ENCODE data around the gene TRIM16.
"Not testable (repeated sequence)": the region's sequence is repeated elsewhere in the genome, so short reads cannot be mapped to it uniquely, and the experiment has no call there.

TRIM16 gene

DNA sequence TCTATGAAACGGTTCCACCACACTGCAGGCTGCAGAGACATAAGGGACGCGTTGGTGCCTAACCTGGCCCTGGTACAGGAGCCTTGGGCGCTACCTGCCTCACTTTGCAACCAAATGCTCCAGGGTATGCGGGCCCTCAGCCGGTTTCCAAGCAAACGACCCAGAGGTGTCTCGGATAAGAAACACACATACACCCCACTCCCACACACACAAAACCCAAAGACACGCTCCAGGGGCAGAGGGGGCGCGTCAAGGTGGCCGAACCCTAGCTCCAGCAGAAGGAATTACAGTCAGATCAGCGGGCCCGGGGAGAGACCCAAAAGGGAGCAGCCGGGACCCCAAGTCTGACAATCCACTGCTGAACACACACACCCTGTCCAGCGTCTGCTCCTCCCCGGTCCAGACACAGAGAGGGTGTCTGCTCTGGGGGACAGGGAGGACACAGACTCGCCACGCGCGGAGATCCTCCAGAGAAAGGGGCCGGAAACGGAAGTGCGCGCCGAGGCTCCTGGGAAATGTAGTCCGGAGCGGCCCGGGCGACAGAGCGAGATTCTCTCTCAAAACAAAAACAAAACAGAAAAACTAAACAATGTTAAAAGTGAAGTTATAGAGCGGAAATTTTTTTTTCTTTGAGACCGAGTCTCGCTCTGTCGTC lies at the start of gene TRIM16:
TSS of gene TRIM16 (minus strand) at position 488 of the 655 bp plus-strand sequence. CDS start 32,702 bp downstream, outside the sequence.
- not testable (repeated sequence) for H3K9me3 ChIP-seq (ENCODE audit: control insufficient read depth, insufficient read depth, low read length); H3K36me3 ChIP-seq (ENCODE audit: insufficient read depth, low read length); H3K4me1 ChIP-seq (ENCODE audit: insufficient read depth, low read length)
- H3K9ac ChIP-seq (ENCODE audit: low read depth, low read length) = peak within 1 kb of the TSS; percentile 72

GRCh38 chr17:15733174-15733789 lies 49.2 kb upstream of the TRIM16 start:
- H3K4me1 ChIP-seq (ENCODE audit: insufficient read depth, low read length) = not testable (repeated sequence)

GRCh38 chr17:15731900-15732299 lies 47.8 kb upstream of the TRIM16 start, which contains the start of gene TBC1D26:
Gene TBC1D26, plus strand, starts transcription at chr17:15732283. Its CDS starts 3,066 bp downstream, at chr17:15735349.
- not testable (repeated sequence) for H3K9me3 ChIP-seq (ENCODE audit: control insufficient read depth, insufficient read depth, low read length); H3K36me3 ChIP-seq (ENCODE audit: insufficient read depth, low read length); H3K9ac ChIP-seq (ENCODE audit: low read depth, low read length); H3K4me1 ChIP-seq (ENCODE audit: insufficient read depth, low read length)

More at GRCh38 chr17:15733174-15733789, 49.2 kb upstream of the TRIM16 start:
- H3K36me3 ChIP-seq (ENCODE audit: insufficient read depth, low read length); H3K9me3 ChIP-seq (ENCODE audit: control insufficient read depth, insufficient read depth, low read length); H3K9ac ChIP-seq (ENCODE audit: low read depth, low read length): not testable (repeated sequence)

DNA sequence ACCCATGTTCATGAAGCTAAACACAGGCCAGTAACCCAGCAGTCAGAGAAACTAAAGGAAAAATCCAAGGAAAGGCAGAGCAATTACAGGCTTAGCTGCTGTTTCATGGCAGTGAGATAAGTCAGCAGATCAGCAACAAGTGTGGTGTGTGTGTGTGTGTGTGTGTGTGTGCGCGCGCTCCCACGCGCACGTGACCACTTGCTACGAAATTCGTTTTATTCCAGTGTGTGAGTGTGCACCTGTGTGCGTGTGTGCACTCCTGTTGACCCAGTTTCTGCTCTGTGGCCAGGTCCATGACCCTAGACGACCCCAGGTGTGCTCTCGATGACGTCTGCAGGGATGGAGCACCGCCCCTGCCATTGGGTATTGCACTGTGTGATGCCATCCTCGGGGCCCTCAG lies 46.4 kb upstream of the TRIM16 start:
- not testable (repeated sequence) for H3K36me3 ChIP-seq (ENCODE audit: insufficient read depth, low read length); H3K9me3 ChIP-seq (ENCODE audit: control insufficient read depth, insufficient read depth, low read length)

GRCh38 chr17:15716601-15717563 lies 32.8 kb upstream of the TRIM16 start:
- not testable (repeated sequence) for H3K9ac ChIP-seq (ENCODE audit: low read depth, low read length)

More for the DNA sequence above, 46.4 kb upstream of the TRIM16 start:
- not testable (repeated sequence) for H3K9ac ChIP-seq (ENCODE audit: low read depth, low read length); H3K4me1 ChIP-seq (ENCODE audit: insufficient read depth, low read length)

DNA sequence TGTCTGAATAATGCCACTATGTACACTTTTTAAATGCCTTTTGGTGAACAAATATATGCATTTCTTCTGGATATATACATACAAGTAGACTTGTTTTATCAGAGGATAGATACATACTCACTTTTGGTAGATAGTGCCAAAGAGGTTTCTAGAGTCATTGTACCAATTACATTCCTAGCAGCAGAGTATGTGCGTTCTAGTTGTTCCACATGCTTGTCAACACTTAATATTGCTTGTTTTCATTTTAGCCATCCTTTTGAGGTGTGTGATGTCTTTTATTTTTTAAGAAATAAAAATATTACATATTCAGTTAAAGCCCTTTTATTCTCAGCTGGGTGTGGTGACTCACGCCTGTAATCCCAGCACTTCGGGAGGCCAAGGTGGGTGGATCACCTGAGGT lies 24.8 kb upstream of the TRIM16 start:
- not testable (repeated sequence) for H3K9ac ChIP-seq (ENCODE audit: low read depth, low read length); H3K4me1 ChIP-seq (ENCODE audit: insufficient read depth, low read length)
- H3K9me3 ChIP-seq (ENCODE audit: control insufficient read depth, insufficient read depth, low read length) = peaks cover 30% of the 10 kb centered on the region
- peaks cover 24% of the 10 kb centered on the region for H3K36me3 ChIP-seq (ENCODE audit: insufficient read depth, low read length)

More at GRCh38 chr17:15716601-15717563, 32.8 kb upstream of the TRIM16 start:
- not testable (repeated sequence) for H3K9me3 ChIP-seq (ENCODE audit: control insufficient read depth, insufficient read depth, low read length); H3K4me1 ChIP-seq (ENCODE audit: insufficient read depth, low read length); H3K36me3 ChIP-seq (ENCODE audit: insufficient read depth, low read length)

DNA sequence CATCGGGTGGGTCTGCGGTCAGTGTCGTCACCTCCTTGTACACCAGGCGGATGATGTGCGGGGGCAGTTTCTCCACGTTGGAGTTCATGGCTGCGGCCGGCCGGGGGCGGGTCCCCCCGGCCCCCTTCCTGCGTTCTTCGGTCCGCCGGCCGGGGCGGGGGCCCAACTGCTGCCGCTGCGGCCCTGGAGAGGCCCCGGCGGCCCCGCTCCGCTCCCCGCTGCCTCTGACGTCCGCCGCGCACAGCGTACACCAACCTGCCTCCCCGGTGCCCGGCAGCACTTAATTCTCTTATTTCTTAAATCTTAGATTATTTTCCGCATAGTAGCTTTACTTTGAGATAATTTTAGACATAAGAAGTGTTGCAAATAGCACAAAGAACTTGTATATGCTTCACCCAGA lies 20.7 kb upstream of the TRIM16 start:
- H3K9ac ChIP-seq (ENCODE audit: low read depth, low read length) = not testable (repeated sequence)
- peaks cover 24% of the 10 kb centered on the region for H3K36me3 ChIP-seq (ENCODE audit: insufficient read depth, low read length)

GRCh38 chr17:15704239-15704638 lies 20.1 kb upstream of the TRIM16 start:
- H3K9me3 ChIP-seq (ENCODE audit: control insufficient read depth, insufficient read depth, low read length) = peaks cover 30% of the 10 kb centered on the region
- not testable (repeated sequence) for H3K9ac ChIP-seq (ENCODE audit: low read depth, low read length); H3K4me1 ChIP-seq (ENCODE audit: insufficient read depth, low read length)
- peaks cover 24% of the 10 kb centered on the region for H3K36me3 ChIP-seq (ENCODE audit: insufficient read depth, low read length)

More for the DNA sequence above, 20.7 kb upstream of the TRIM16 start:
- not testable (repeated sequence) for H3K4me1 ChIP-seq (ENCODE audit: insufficient read depth, low read length)
- H3K9me3 ChIP-seq (ENCODE audit: control insufficient read depth, insufficient read depth, low read length) = peaks cover 30% of the 10 kb centered on the region

- not testable (repeated sequence) for H3K36me3 ChIP-seq (ENCODE audit: insufficient read depth, low read length); H3K4me1 ChIP-seq (ENCODE audit: insufficient read depth, low read length); H3K9me3 ChIP-seq (ENCODE audit: control insufficient read depth, insufficient read depth, low read length)
- peak overlapping the region; percentile 62; the same call in 1 of the 2 replicates for H3K9ac ChIP-seq (ENCODE audit: low read depth, low read length)
Observed at GRCh38 chr17:15699937-15700336, 15.8 kb upstream of the TRIM16 start.

GRCh38 chr17:15699413-15699924 lies 15.4 kb upstream of the TRIM16 start, which contains the start of gene ZNF286A:
Gene ZNF286A, plus strand, starts transcription at chr17:15699752. Its CDS starts 578 bp downstream, at chr17:15700330.
- H3K9me3 ChIP-seq (ENCODE audit: control insufficient read depth, insufficient read depth, low read length); H3K4me1 ChIP-seq (ENCODE audit: insufficient read depth, low read length); H3K36me3 ChIP-seq (ENCODE audit: insufficient read depth, low read length): not testable (repeated sequence)
- H3K9ac ChIP-seq (ENCODE audit: low read depth, low read length) = peak within 1 kb of the TSS; percentile 62; the same call in 1 of the 2 replicates

DNA sequence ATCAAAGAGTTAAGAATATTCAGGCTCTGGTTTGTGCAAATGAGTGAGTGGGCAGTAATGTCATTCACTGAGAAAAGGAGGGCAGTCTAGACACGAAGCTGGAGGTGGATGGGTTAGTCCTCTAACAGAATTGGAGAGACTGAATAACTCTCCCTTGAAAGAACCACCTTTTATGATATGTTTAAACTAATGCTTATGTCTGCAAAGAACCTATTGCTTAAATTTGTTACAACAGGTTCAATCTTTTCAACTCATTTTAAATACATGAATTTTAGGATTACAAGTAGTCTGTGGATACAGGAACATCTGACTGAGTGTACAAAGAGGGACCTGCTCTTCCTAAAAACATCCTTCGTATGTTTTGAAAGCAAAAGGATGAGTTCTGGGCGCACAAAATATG lies 14.9 kb upstream of the TRIM16 start:
- H3K36me3 ChIP-seq (ENCODE audit: insufficient read depth, low read length); H3K4me1 ChIP-seq (ENCODE audit: insufficient read depth, low read length); H3K9me3 ChIP-seq (ENCODE audit: control insufficient read depth, insufficient read depth, low read length): not testable (repeated sequence)
- peak overlapping the region; percentile 42; the same call in 1 of the 2 replicates for H3K9ac ChIP-seq (ENCODE audit: low read depth, low read length)

DNA sequence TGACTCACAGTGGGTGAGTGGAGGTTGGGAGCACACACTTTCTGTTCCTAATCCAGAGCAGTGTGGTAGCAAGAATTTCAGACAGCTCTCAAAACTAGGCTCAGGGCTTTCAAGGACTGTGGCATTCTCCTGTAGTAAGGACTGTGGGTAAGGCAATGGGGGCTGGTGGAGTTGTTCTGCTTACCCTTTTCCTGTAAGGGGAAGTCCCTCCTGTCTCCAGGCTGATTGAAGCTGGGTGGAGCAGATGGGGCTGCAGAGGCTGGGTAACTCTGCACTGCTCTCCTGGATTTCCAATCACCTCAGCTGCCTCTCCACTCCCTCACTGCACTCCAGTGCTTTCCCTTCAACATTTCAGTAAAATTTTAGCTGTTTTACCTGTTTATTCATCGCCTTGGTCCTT lies 3.4 kb upstream of the TRIM16 start:
- H3K4me1 ChIP-seq (ENCODE audit: insufficient read depth, low read length); H3K9me3 ChIP-seq (ENCODE audit: control insufficient read depth, insufficient read depth, low read length); H3K9ac ChIP-seq (ENCODE audit: low read depth, low read length); H3K36me3 ChIP-seq (ENCODE audit: insufficient read depth, low read length): not testable (repeated sequence)

- H3K9ac ChIP-seq (ENCODE audit: low read depth, low read length); H3K4me1 ChIP-seq (ENCODE audit: insufficient read depth, low read length); H3K9me3 ChIP-seq (ENCODE audit: control insufficient read depth, insufficient read depth, low read length); H3K36me3 ChIP-seq (ENCODE audit: insufficient read depth, low read length): not testable (repeated sequence)
Observed at GRCh38 chr17:15683135-15683534, 976 bp downstream of the TRIM16 start.

DNA sequence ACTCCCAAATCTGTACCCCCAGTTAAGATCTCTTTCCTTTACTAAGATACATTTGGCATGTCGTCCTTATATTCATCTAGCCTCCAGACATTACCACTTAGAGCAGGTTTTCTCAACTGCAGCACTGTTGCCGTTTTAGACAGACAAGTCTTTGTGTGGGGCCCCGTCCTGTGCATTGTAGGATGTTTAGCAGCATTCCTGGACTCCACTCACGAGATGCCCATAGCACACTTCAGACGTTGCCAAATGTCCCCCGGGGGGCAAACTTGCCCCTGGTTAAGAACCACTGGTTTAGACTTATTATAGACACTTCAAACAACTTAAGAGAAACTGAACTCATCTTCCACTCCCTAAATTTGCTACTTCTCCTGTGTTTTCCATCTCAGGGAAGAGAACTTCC lies 8.1 kb downstream of the TRIM16 start:
- H3K9ac ChIP-seq (ENCODE audit: low read depth, low read length); H3K36me3 ChIP-seq (ENCODE audit: insufficient read depth, low read length); H3K4me1 ChIP-seq (ENCODE audit: insufficient read depth, low read length); H3K9me3 ChIP-seq (ENCODE audit: control insufficient read depth, insufficient read depth, low read length): not testable (repeated sequence)
